GM12878 (cell line): ENCODE data around the gene ILKAP. TPM values are rescaled to one million over a fixed set of nuclear protein-coding genes. Genes with fewer than 3 reads are reported as not detected.

Experiments used
- ATAC-seq: fragments of 200-7000 bp; cut with Tn5 transposase; 3 replicates; pipeline ENCODE4 v1.9.1; 2020; ENCODE audit warnings: mild to moderate bottlenecking, moderate library complexity
- BruUV-seq: library from RNA; stranded (reverse); fragments of 400-500 nt; replicated peaks from 2 replicates; lab custom pipeline; 2021; lab: Mats Ljungman, UMichigan
- CTCF ChIA-PET: fragments of 300-600 bp; sonication (Branson Sonifier 250); formaldehyde crosslinking; extraction: SDS; loops from one replicate; lab custom pipeline; 2021; ENCODE audit warnings: inconsistent platforms; lab: Yijun Ruan, JAX
- POLR2A ChIA-PET: fragments of 350-600 bp; formaldehyde crosslinking; extraction: SDS; loops from one replicate; lab custom pipeline; 2021; ENCODE audit warnings: inconsistent platforms; lab: Charles Lee
- RAD21 ChIA-PET: fragments of 300-600 bp; sonication (Branson Sonifier 250); formaldehyde crosslinking; loops from one replicate; lab custom pipeline; 2023; ENCODE audit warnings: antibody characterized with exemption; ENCODE audit not compliant: unreplicated experiment; lab: Charles Lee
- SMC1A ChIA-PET: fragments of 300-600 bp; sonication (Branson Sonifier 250); formaldehyde crosslinking; loops from one replicate; lab custom pipeline; 2023; ENCODE audit not compliant: unreplicated experiment, uncharacterized antibody; lab: Charles Lee
- DNase-seq: peaks from one replicate; pipeline ENCODE4 v3.0.0-alpha.2; 2011; ENCODE audit warnings: low read depth, low spot score
- FAIRE-seq: peaks from 3 replicates; lab custom pipeline; 2011; peaks lifted over from hg19 to GRCh38; lab: Jason Lieb, UNC
- H2AFZ ChIP-seq: 2 replicates; pipeline ENCODE4 v1.6.0; 2011; ENCODE audit warnings: low read depth, low read length, control low read depth; ENCODE audit not compliant: control insufficient read depth
- H3K27ac ChIP-seq: 2 replicates; pipeline ENCODE4 v1.5.1; 2011; ENCODE audit warnings: control low read depth; ENCODE audit not compliant: control insufficient read depth, insufficient read depth
- H3K27me3 ChIP-seq, 2 experiments: replicated peaks in 1 of 2; 2 replicates each; pipeline versions ENCODE4 v1.6.0 to v1.6.1; 2011; ENCODE audit warnings: low read length in 1 of 2; ENCODE audit not compliant: control insufficient read depth in 2 of 2, insufficient read depth in 2 of 2
- H3K36me3 ChIP-seq, 2 experiments: 2 replicates each; pipeline ENCODE4 v1.5.1; 2011; ENCODE audit warnings: low read length in 1 of 2; ENCODE audit not compliant: control insufficient read depth in 2 of 2, insufficient read depth in 2 of 2
- H3K4me1 ChIP-seq: 2 replicates; pipeline ENCODE4 v1.6.1; 2011; ENCODE audit warnings: mild to moderate bottlenecking, low read length, moderate library complexity, mixed read lengths; ENCODE audit not compliant: control insufficient read depth, insufficient read depth
- H3K4me2 ChIP-seq: 2 replicates; pipeline ENCODE4 v1.6.0; 2011; ENCODE audit warnings: control low read depth; ENCODE audit not compliant: control insufficient read depth, insufficient read depth
- H3K4me3 ChIP-seq: fragments of 200-600 bp; sonication (generic); 2 replicates; pipeline ENCODE4 v1.5.1; 2016
- H3K79me2 ChIP-seq: 2 replicates; pipeline ENCODE4 v1.6.0; 2011; ENCODE audit warnings: low read length; ENCODE audit not compliant: control insufficient read depth, insufficient read depth
- H3K9ac ChIP-seq: 2 replicates; pipeline ENCODE4 v1.8.0; 2011; ENCODE audit warnings: low read length, control low read depth, mixed read lengths; ENCODE audit not compliant: control insufficient read depth, insufficient read depth
- H3K9me3 ChIP-seq: replicated peaks from 3 replicates; pipeline ENCODE4 v1.5.1; 2011; ENCODE audit warnings: mild to moderate bottlenecking, low read length; ENCODE audit not compliant: control insufficient read depth, insufficient read depth
- H4K20me1 ChIP-seq: 2 replicates; pipeline ENCODE4 v1.6.0; 2011; ENCODE audit not compliant: control insufficient read depth, insufficient read depth
- ATF2 ChIP-seq: IDR thresholded peaks from 2 replicates; pipeline ENCODE4 v1.6.1; 2012; ENCODE audit warnings: low read length, inconsistent platforms
- CUX1 ChIP-seq: IDR thresholded peaks from 2 replicates; pipeline ENCODE4 v1.6.1; 2012; ENCODE audit warnings: improper control_type of control experiment, low read depth, low read length; ENCODE audit not compliant: insufficient replicate concordance
- RUNX3 ChIP-seq: IDR thresholded peaks from 2 replicates; pipeline ENCODE4 v1.6.1; 2012; ENCODE audit warnings: low read length, inconsistent platforms
- USF1 ChIP-seq: IDR thresholded peaks from 2 replicates; pipeline ENCODE4 v1.6.1; 2011; ENCODE audit warnings: borderline replicate concordance, low read depth, mild to moderate bottlenecking, moderate library complexity, mixed read lengths, low read length; ENCODE audit not compliant: insufficient read depth; ENCODE audit errors: extremely low read length
- YBX1 ChIP-seq: fragments of 450-650 bp; IDR thresholded peaks from 2 replicates; pipeline ENCODE4 v1.6.1; 2016; ENCODE audit warnings: antibody characterized with exemption
- ZNF207 ChIP-seq: fragments of 450-650 bp; IDR thresholded peaks from 2 replicates; pipeline ENCODE4 v1.6.1; 2014; ENCODE audit warnings: antibody characterized with exemption, mild to moderate bottlenecking, borderline replicate concordance
- ZNF622 ChIP-seq: fragments of 450-650 bp; IDR thresholded peaks from 2 replicates; pipeline ENCODE4 v1.6.1; 2017; ENCODE audit warnings: mild to moderate bottlenecking, inconsistent platforms
- ZNF687 ChIP-seq: fragments of 450-650 bp; IDR thresholded peaks from 2 replicates; pipeline ENCODE4 v1.6.1; 2017; ENCODE audit warnings: mild to moderate bottlenecking, moderate library complexity
- WGBS: methylation state at CpG from one replicate; pipeline ENCODE4 v1.1.6; 2016; ENCODE audit warnings: low lambda C conversion rate; ENCODE audit not compliant: insufficient replicate concordance, insufficient coverage; ENCODE audit errors: missing lambda C conversion rate; 5-methylcytosine and 5-hydroxymethylcytosine counted together
- in situ Hi-C: fragments of 300-500 bp; cut with MboI; formaldehyde crosslinking; loops from 9 replicates; pipeline ENCODE4 v1.14.3; 2018; ENCODE audit warnings: mixed read lengths
- intact Hi-C: fragments of 100-400 bp; cut with micrococcal nuclease; formaldehyde crosslinking; loops from one replicate; pipeline ENCODE4 v1.14.2; 2022; ENCODE audit not compliant: unreplicated experiment
- polyA plus RNA-seq, 11 experiments: library from polyadenylated mRNA; depleted of rRNA in 4 of 11; unstranded in 6 of 11; stranded (reverse) in 5 of 11; fragments of >200 nt; fragmentation: Nextera tagmentation in 4 of 11; fragmentation: Illumina TruSeq in 1 of 11; extraction: Ambion mirVana in 4 of 11; extraction: Trizol in 1 of 11; gene quantifications; 1 replicate in 1 of 11; 2 replicates in 10 of 11; pipeline versions ENCODE4 v1.2.1 to v1.2.3, GENCODE V29; 2011 to 2016; ENCODE audit warnings: inconsistent platforms in 2 of 11, missing spikeins in 2 of 11, low read depth in 1 of 11
- total RNA-seq, 4 experiments: library from RNA; depleted of rRNA in 3 of 4; stranded (reverse); fragments of >200 nt in 3 of 4; fragmentation: Illumina TruSeq in 1 of 4; extraction: Trizol in 1 of 4; gene quantifications; 2 replicates each; pipeline versions ENCODE4 v1.2.1 to v1.2.3, GENCODE V29; 2013 to 2021

ILKAP gene
- total and polyA plus RNA-seq, 10 of the 15 experiments (the other 5 are each of a cell fraction or from before 2014, with no cell fraction given), result 4.2 to 65.3 (median 37.3) TPM

- TF ChIP-seq CUX1, result no peak
- TF ChIP-seq RUNX3, result no peak
- TF ChIP-seq USF1, result no peak
- TF ChIP-seq, all 136 proteins: peak for 0
Observed at GRCh38 chr2:238123991-238124470, 79.5 kb downstream of the ILKAP start (continued).

GRCh38 chr2:238123218-238123971 is 80.1 kb downstream of the ILKAP start:
- no peak overlapping the region for H2AFZ ChIP-seq
- ChIA-PET CTCF (no interaction called here), RAD21 (no interaction called here), SMC1A (no interaction called here), POLR2A (no interaction called here)
- H3K27me3 ChIP-seq, result no peaks in the 10 kb centered on the region
- 44% methylated on average over 22 of the region's 22 CpGs for WGBS
- no peak for ATAC-seq
- H3K4me1 ChIP-seq, result no peaks in the 10 kb centered on the region
- H4K20me1 ChIP-seq, result no peaks in the 10 kb centered on the region
- H3K36me3 ChIP-seq, result no peaks in the 10 kb centered on the region
- H3K27ac ChIP-seq, result no peak overlapping the region
- no peak for FAIRE-seq
- BruUV-seq, result no TSS peak
- no peak overlapping the region for H3K9ac ChIP-seq
- H3K4me3 ChIP-seq, result no peak overlapping the region
- H3K9me3 ChIP-seq, result peaks cover 4% of the 10 kb centered on the region; the same call in 2 of the 3 replicates
- no peak for DNase-seq
- intact Hi-C loops, result no loop called here
- no peak overlapping the region for H3K4me2 ChIP-seq
- in situ Hi-C loops, result no loop called here
- TF ChIP-seq YBX1, result no peak
- TF ChIP-seq ZNF687, result no peak
- no peak for TF ChIP-seq ATF2
- TF ChIP-seq ZNF622, result no peak
- TF ChIP-seq ZNF207, result no peak
- no peaks in the 10 kb centered on the region for H3K79me2 ChIP-seq
